Fibroblast of villous mesenchyme (primary cell): Measurements from ENCODE around the gene CILP2. TPM values are rescaled to one million over a fixed set of nuclear protein-coding genes. Genes with fewer than 3 reads are reported as not detected.

Experiments
- DNase-seq: peaks from one replicate; pipeline ENCODE4 v3.0.0-alpha.2; 2010; ENCODE audit warnings: low read depth
- H3K4me3 ChIP-seq: 2 replicates; pipeline ENCODE4 v1.5.1; 2011; ENCODE audit warnings: low read depth, mild to moderate bottlenecking, low read length
- CTCF ChIP-seq: IDR thresholded peaks from 2 replicates; pipeline ENCODE4 v1.5.1; 2012; ENCODE audit warnings: low read depth, mild to moderate bottlenecking, low read length; ENCODE audit not compliant: insufficient read depth
- total RNA-seq: library from RNA; depleted of rRNA; stranded (reverse); fragments of >200 nt; gene quantifications from 2 replicates; pipeline ENCODE4 v1.2.3, GENCODE V29; 2012

CILP2 gene
- total RNA-seq, 1 donor, result 0.43 TPM

- H3K4me3 ChIP-seq, result no peak overlapping the region
- no peak for TF ChIP-seq CTCF
- no peak for DNase-seq
Observed at GRCh38 chr19:19506592-19506991, 31.5 kb upstream of the CILP2 start.

- no peak for DNase-seq
- TF ChIP-seq CTCF, result no peak
- no peak overlapping the region for H3K4me3 ChIP-seq
Observed at GRCh38 chr19:19507354-19507753, 30.7 kb upstream of the CILP2 start.

GRCh38 chr19:19508217-19508616, 29.8 kb upstream of the CILP2 start:
- no peak for TF ChIP-seq CTCF
- DNase-seq, result no peak
- no peak overlapping the region for H3K4me3 ChIP-seq

- TF ChIP-seq CTCF, result no peak
- H3K4me3 ChIP-seq, result no peak overlapping the region
- DNase-seq, result no peak
Observed at GRCh38 chr19:19510432-19510831, 27.6 kb upstream of the CILP2 start.

GRCh38 chr19:19513682-19514081, 24.4 kb upstream of the CILP2 start:
- TF ChIP-seq CTCF, result no peak
- DNase-seq, result no peak
- H3K4me3 ChIP-seq, result peak overlapping the region; percentile 53

GRCh38 chr19:19514215-19514657, 23.8 kb upstream of the CILP2 start:
- H3K4me3 ChIP-seq, result peak overlapping the region; percentile 53
- TF ChIP-seq CTCF, result no peak
- DNase-seq, result peak; percentile 91

- no peak for TF ChIP-seq CTCF
- peak within 1 kb of the TSS; percentile 95 for H3K4me3 ChIP-seq
- no peak for DNase-seq
Observed at GRCh38 chr19:19514881-19515641, 23.0 kb upstream of the CILP2 start, which contains the start of gene TSSK6. Gene TSSK6, minus strand, starts transcription at chr19:19515548. Its CDS starts 121 bp downstream, at chr19:19515427.
